IMR-90 (cell line): ENCODE measurements around the gene DENND1A.

ENCODE experiments used
- BHLHE40 ChIP-seq: fragments of 150-350 bp; IDR thresholded peaks from 2 replicates; pipeline ENCODE4 v1.6.1; 2016; ENCODE audit warnings: mild to moderate bottlenecking, low read depth, low read length
- CEBPB ChIP-seq: IDR thresholded peaks from 2 replicates; pipeline ENCODE4 v1.6.1; 2012; ENCODE audit warnings: low read depth, low read length, improper control_type of control experiment
- FOS ChIP-seq: fragments of 150-350 bp; IDR thresholded peaks from 2 replicates; pipeline ENCODE4 v1.6.1; 2016; ENCODE audit warnings: low read depth, low read length
- MXI1 ChIP-seq: IDR thresholded peaks from 2 replicates; pipeline ENCODE4 v1.6.1; 2012; ENCODE audit warnings: low read depth, mild to moderate bottlenecking, low read length, moderate library complexity, borderline replicate concordance
- POLR2A ChIP-seq: IDR thresholded peaks from 2 replicates; pipeline ENCODE4 v1.6.1; 2012; ENCODE audit warnings: mild to moderate bottlenecking, low read depth, low read length
- RAD21 ChIP-seq: IDR thresholded peaks from 2 replicates; pipeline ENCODE4 v1.6.1; 2012; ENCODE audit warnings: low read length, improper control_type of control experiment
- RFX5 ChIP-seq: IDR thresholded peaks from 2 replicates; pipeline ENCODE4 v1.8.0; 2012; ENCODE audit warnings: low read depth, mild to moderate bottlenecking, low read length, moderate library complexity
- SMC3 ChIP-seq: fragments of 150-350 bp; IDR thresholded peaks from 2 replicates; pipeline ENCODE4 v1.6.1; 2016; ENCODE audit warnings: low read depth, mild to moderate bottlenecking, antibody characterized with exemption, low read length, moderate library complexity
- TF ChIP-seq, protein P1 (sequence below): conservative IDR thresholded peaks from 2 replicates; pipeline ENCODE4 v1.5.1; 2012; ENCODE audit warnings: mild to moderate bottlenecking, low read depth, low read length, improper control_type of control experiment
- TF ChIP-seq, protein P2 (sequence below): fragments of 150-350 bp; IDR thresholded peaks from 2 replicates; pipeline ENCODE4 v1.6.1; 2017; ENCODE audit warnings: mild to moderate bottlenecking, antibody characterized with exemption, low read length, low read depth

DNA sequence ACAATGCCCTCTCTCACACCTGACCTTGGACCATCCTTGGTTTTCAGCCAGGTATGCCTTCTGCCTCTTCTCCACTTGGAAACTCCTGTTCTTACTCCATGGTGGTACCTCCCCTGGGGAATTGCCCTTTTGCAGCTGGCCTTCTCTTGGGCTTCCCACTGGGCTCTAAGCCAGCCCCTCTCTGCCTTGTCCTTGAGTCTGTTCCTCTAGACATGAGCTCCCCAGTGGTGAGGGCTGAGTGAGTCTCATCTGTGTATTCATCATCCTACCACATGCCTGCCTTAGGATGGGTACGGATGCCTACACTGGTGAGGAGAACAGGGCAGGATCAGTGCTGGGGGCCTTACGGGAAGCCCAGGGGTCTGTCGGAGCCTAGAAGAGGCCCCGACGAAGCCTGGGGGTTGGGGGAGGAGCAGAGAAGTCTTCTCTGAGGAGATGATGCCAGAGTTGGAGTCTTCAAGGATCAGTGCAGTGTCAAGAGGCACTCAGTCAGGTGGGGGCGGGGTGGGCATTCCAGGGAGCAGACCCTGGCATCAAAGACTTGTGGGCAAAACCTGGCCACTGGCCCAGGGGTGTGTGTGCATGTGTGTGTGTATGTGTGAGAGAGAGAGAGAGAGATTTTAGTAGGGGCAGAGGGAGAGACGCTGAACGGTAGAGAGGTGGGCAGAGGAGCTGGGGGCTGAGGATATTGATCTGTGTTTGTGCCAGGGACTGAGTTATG lies 579.2 kb downstream of the DENND1A start:
- TF ChIP-seq, protein P1, sequence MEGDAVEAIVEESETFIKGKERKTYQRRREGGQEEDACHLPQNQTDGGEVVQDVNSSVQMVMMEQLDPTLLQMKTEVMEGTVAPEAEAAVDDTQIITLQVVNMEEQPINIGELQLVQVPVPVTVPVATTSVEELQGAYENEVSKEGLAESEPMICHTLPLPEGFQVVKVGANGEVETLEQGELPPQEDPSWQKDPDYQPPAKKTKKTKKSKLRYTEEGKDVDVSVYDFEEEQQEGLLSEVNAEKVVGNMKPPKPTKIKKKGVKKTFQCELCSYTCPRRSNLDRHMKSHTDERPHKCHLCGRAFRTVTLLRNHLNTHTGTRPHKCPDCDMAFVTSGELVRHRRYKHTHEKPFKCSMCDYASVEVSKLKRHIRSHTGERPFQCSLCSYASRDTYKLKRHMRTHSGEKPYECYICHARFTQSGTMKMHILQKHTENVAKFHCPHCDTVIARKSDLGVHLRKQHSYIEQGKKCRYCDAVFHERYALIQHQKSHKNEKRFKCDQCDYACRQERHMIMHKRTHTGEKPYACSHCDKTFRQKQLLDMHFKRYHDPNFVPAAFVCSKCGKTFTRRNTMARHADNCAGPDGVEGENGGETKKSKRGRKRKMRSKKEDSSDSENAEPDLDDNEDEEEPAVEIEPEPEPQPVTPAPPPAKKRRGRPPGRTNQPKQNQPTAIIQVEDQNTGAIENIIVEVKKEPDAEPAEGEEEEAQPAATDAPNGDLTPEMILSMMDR: no peak
- TF ChIP-seq MXI1: no peak
- TF ChIP-seq POLR2A: no peak
- TF ChIP-seq, protein P2, sequence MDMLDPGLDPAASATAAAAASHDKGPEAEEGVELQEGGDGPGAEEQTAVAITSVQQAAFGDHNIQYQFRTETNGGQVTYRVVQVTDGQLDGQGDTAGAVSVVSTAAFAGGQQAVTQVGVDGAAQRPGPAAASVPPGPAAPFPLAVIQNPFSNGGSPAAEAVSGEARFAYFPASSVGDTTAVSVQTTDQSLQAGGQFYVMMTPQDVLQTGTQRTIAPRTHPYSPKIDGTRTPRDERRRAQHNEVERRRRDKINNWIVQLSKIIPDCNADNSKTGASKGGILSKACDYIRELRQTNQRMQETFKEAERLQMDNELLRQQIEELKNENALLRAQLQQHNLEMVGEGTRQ: no peak
- TF ChIP-seq RFX5: no peak
- TF ChIP-seq BHLHE40: no peak
- TF ChIP-seq RAD21: no peak
- TF ChIP-seq CEBPB: no peak
- TF ChIP-seq SMC3: no peak
- TF ChIP-seq FOS: no peak
